ENCODE results near the gene RIOK2. TPM values are rescaled to one million over a fixed set of nuclear protein-coding genes. Genes with fewer than 3 reads are reported as not detected.

The RIOK2 gene
- total RNA-seq, 1 donor: 37.6 TPM

DNA sequence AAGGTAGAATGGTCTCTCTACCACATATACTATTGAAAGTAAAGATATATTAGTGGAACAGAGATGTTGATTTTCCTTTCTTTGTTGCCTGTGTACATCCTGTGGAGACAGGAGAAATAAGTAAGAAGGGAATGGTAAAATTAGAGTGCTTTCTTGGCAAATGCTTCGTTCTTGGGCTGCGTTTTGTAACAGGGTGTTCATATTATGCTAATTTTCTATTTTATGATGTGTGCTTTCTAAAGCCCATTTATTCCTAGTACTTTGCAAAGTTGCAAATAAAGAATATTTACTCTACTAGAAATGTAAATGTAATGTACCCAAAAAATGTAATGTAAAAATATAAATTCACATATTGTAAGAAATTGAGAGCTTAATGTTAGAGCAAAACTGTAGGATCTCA is 40.5 kb upstream of the RIOK2 start:
- TF ChIP-seq, protein P1, sequence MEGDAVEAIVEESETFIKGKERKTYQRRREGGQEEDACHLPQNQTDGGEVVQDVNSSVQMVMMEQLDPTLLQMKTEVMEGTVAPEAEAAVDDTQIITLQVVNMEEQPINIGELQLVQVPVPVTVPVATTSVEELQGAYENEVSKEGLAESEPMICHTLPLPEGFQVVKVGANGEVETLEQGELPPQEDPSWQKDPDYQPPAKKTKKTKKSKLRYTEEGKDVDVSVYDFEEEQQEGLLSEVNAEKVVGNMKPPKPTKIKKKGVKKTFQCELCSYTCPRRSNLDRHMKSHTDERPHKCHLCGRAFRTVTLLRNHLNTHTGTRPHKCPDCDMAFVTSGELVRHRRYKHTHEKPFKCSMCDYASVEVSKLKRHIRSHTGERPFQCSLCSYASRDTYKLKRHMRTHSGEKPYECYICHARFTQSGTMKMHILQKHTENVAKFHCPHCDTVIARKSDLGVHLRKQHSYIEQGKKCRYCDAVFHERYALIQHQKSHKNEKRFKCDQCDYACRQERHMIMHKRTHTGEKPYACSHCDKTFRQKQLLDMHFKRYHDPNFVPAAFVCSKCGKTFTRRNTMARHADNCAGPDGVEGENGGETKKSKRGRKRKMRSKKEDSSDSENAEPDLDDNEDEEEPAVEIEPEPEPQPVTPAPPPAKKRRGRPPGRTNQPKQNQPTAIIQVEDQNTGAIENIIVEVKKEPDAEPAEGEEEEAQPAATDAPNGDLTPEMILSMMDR (IDR thresholded peaks at IDR 0.05; ENCODE audit: insufficient read depth, low read depth, low read length): no peak
- H3K4me3 ChIP-seq (ENCODE audit: low read depth, low read length): no peak overlapping the region
- no peak for DNase-seq (ENCODE audit: low read depth)

DNA sequence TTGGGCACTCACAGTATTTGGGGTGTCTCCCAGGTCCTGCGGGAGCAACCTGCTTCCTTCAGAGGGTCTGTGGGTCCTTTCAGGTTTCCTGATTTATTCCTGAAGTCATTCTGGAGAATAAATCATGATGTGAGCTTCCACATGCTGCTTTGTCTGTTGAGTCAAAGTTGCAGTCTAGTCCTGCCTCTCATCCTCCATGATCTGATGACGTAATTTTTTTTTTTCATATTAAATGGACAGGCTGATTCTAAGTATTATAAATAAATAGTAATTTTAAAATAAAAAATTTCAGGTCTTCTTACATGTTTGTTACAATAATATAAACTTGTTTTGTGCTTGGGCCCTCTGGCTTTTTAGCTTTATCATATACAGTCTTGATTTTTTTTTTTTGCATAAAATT is 26.3 kb upstream of the RIOK2 start:
- TF ChIP-seq, protein P1 (IDR thresholded peaks at IDR 0.05; ENCODE audit: insufficient read depth, low read depth, low read length): no peak
- no peak for DNase-seq (ENCODE audit: low read depth)
- H3K4me3 ChIP-seq (ENCODE audit: low read depth, low read length): no peak overlapping the region

DNA sequence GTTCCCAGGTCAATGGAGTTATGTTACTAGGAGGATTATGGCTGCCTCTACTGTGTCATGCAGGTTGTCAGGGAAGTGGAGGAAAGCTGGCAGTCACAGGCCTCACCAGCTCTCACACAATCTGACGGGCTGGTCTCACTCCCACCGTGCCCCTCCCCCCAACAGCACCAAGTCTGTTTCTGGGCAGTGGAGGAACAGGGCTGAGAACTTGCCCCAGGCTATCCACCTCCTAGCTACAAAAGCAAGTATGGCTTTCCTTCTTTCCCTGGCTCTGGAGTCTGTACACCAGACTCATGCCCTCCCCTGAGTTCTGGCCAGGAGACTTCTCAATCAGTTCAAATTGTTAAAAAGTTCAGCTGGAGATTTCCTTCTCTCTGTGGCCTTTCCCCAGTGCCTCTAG is 25.7 kb upstream of the RIOK2 start:
- H3K4me3 ChIP-seq (ENCODE audit: low read depth, low read length): no peak overlapping the region
- DNase-seq (ENCODE audit: low read depth): no peak
- TF ChIP-seq, protein P1 (IDR thresholded peaks at IDR 0.05; ENCODE audit: insufficient read depth, low read depth, low read length): no peak

DNA sequence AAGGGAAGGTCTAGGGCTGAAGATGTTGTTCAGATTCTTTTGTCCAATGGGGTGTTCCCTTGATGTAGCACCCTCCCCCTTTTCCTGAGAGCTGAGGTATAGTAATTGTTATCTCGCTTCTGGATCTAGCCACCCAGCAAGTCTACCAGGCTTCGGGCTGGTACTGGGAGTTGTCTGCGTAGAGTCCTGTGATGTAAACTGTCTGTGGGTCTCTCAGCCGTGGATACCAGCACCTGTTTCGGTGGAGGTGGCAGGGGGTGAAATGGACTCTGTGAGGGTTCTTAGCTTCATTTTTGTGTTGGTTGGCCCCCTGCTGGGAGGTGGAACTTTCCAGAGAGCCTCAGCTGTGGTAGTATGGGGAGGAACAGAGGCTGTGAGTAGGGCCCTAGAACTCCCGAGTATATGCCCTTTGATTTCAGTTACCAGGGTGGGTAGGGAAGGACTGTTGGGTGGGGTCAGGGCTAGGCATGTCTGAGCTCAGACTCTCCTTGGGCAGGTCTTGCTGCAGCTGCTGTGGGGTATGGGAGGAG is 25.2 kb upstream of the RIOK2 start:
- TF ChIP-seq, protein P1 (IDR thresholded peaks at IDR 0.05; ENCODE audit: insufficient read depth, low read depth, low read length): no peak
- no peak for DNase-seq (ENCODE audit: low read depth)
- no peak overlapping the region for H3K4me3 ChIP-seq (ENCODE audit: low read depth, low read length)

DNA sequence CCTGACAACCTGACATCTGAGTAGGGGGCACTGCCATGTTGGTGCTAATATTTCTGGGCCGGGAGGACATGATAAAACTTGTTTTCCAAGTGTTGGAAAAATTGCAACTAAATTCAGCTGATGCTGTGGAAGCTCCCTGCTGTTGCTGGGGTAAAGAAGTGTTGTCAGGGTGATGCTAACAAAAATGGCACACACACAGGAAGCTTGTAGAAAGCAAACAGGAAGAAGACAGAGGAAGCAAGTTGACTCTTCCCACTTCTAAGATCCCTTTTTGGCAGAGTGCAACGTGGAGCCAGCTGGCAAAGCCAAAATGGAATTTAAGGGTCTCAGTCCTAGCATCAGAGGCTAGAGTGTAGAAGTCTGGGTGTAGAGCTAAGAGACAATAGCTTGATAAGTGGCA is 11.3 kb upstream of the RIOK2 start:
- no peak for DNase-seq (ENCODE audit: low read depth)
- TF ChIP-seq, protein P1 (IDR thresholded peaks at IDR 0.05; ENCODE audit: insufficient read depth, low read depth, low read length): no peak
- H3K4me3 ChIP-seq (ENCODE audit: low read depth, low read length): no peak overlapping the region

DNA sequence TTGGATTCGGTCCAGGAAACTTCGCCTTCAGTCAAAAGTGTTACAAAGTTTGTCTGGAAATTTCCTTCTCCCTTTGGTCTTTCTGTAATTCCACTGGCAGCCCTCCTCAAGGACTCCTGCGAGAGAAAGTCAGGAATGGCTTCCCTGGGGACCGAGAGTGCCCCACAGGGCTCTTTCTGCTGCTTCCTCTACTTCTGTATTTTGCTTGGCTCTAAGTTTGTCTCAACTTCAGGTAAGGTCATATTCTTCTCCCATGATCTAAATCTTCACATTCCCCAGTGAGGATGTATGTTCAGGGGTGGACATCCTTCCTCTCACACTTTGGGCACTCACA is 10.3 kb upstream of the RIOK2 start:
- DNase-seq (ENCODE audit: low read depth): no peak
- no peak overlapping the region for H3K4me3 ChIP-seq (ENCODE audit: low read depth, low read length)
- TF ChIP-seq, protein P1 (IDR thresholded peaks at IDR 0.05; ENCODE audit: insufficient read depth, low read depth, low read length): no peak
